GM21529 (cell line): ENCODE measurements around the gene PITPNC1.
"Not testable (repeated sequence)": the region's sequence is repeated elsewhere in the genome, so short reads cannot be mapped to it uniquely, and the experiment has no call there.

ENCODE experiments used
- ATAC-seq: cut with Tn5 transposase; IDR thresholded peaks from one replicate; pipeline ENCODE4 v1.9.1; 2021; ENCODE audit not compliant: unreplicated experiment

Gene PITPNC1

GRCh38 chr17:67707442-67707841 lies 330.4 kb downstream of the PITPNC1 start:
- ATAC-seq, result no peak

- ATAC-seq, result no peak
These were observed 331.3 kb downstream of the PITPNC1 start for GRCh38 chr17:67708378-67708777.

GRCh38 chr17:67711916-67712315 lies 334.8 kb downstream of the PITPNC1 start:
- no peak for ATAC-seq

- no peak for ATAC-seq
These were observed 335.3 kb downstream of the PITPNC1 start for GRCh38 chr17:67712375-67712774.

- ATAC-seq, result no peak
These were observed 336.1 kb downstream of the PITPNC1 start for GRCh38 chr17:67713169-67713568.

GRCh38 chr17:67716405-67716798 lies 339.3 kb downstream of the PITPNC1 start:
- ATAC-seq, result no peak

GRCh38 chr17:67717192-67717623 lies 340.1 kb downstream of the PITPNC1 start:
- ATAC-seq, result no peak

GRCh38 chr17:67717624-67718324 lies 340.7 kb downstream of the PITPNC1 start, which contains the start of gene NOL11:
NOL11 (plus strand) TSS chr17:67717936; CDS start chr17:67717948, 12 bp downstream.
- peak; percentile 96 for ATAC-seq

- no peak for ATAC-seq
These were observed 341.4 kb downstream of the PITPNC1 start for GRCh38 chr17:67718325-67718941.

GRCh38 chr17:67725373-67725791 lies 348.3 kb downstream of the PITPNC1 start:
- no peak for ATAC-seq

- no peak for ATAC-seq
These were observed 348.7 kb downstream of the PITPNC1 start for GRCh38 chr17:67725807-67726206.

- ATAC-seq, result not testable (repeated sequence)
These were observed 350.3 kb downstream of the PITPNC1 start for GRCh38 chr17:67727152-67728039.

- no peak for ATAC-seq
These were observed 352.8 kb downstream of the PITPNC1 start for GRCh38 chr17:67729903-67730302.

GRCh38 chr17:67730731-67731130 lies 353.6 kb downstream of the PITPNC1 start:
- ATAC-seq, result no peak

- no peak for ATAC-seq
These were observed 356.4 kb downstream of the PITPNC1 start for GRCh38 chr17:67733449-67733848.

GRCh38 chr17:67737145-67737544 lies 360.1 kb downstream of the PITPNC1 start:
- ATAC-seq, result no peak

GRCh38 chr17:67742025-67742424 lies 364.9 kb downstream of the PITPNC1 start:
- ATAC-seq, result no peak
